B cell (primary cell): ENCODE results near the gene PRCC. TPM values are rescaled to one million over a fixed set of nuclear protein-coding genes. Genes with fewer than 3 reads are reported as not detected.

Experiments
- ATAC-seq: fragments of 200-7000 bp; cut with Tn5 transposase; one replicate; pipeline ENCODE4 v1.10.0; 2021; ENCODE audit warnings: low read depth, mild to moderate bottlenecking, moderate number of reproducible peaks, moderate library complexity
- CTCF ChIA-PET: fragments of 350-600 bp; sonication (Branson Sonifier 250); formaldehyde crosslinking; loops from one replicate; lab custom pipeline; 2021; ENCODE audit warnings: antibody characterized with exemption, inconsistent platforms; lab: Charles Lee
- POLR2A ChIA-PET: fragments of 350-600 bp; sonication (Branson Sonifier 250); formaldehyde crosslinking; loops from one replicate; lab custom pipeline; 2021; ENCODE audit warnings: antibody characterized with exemption; lab: Charles Lee
- DNase-seq: peaks from one replicate; pipeline ENCODE4 v3.0.0; 2013
- H2AFZ ChIP-seq: 2 replicates; pipeline ENCODE4 v1.6.1; 2012; ENCODE audit warnings: mild to moderate bottlenecking, low read depth, low read length; ENCODE audit not compliant: insufficient read depth, poor library complexity, severe bottlenecking
- H3K27ac ChIP-seq, 2 donors: 1 replicate in 1 of 2; 2 replicates in 1 of 2; pipeline ENCODE4 v1.5.1; 2012 to 2013; ENCODE audit warnings: low read length in 2 of 2, mild to moderate bottlenecking in 2 of 2, moderate library complexity in 1 of 2
- H3K27me3 ChIP-seq, 4 experiments: fragments of 200-600 bp in 1 of 4; sonication (generic) in 1 of 4; replicated peaks in 1 of 4; 1 replicate in 2 of 4; 2 replicates in 2 of 4; pipeline versions ENCODE4 v1.6.1 to v1.7.0; 2013 to 2016; ENCODE audit warnings: low read length in 3 of 4, mild to moderate bottlenecking in 2 of 4, mixed read lengths in 1 of 4, moderate library complexity in 1 of 4; ENCODE audit not compliant: insufficient read depth in 4 of 4, control insufficient read depth in 3 of 4; ENCODE audit errors: control extremely low read depth in 1 of 4
- H3K36me3 ChIP-seq, 2 experiments: replicated peaks in 1 of 2; 1 replicate in 1 of 2; 2 replicates in 1 of 2; pipeline versions ENCODE4 v1.6.1 to v1.7.1; 2013; ENCODE audit warnings: low read length in 1 of 2; ENCODE audit not compliant: insufficient read depth in 2 of 2, control insufficient read depth in 1 of 2; ENCODE audit errors: control extremely low read depth in 1 of 2, extremely low read depth in 1 of 2
- H3K4me1 ChIP-seq, 2 donors: fragments of 200-600 bp in 1 of 2; sonication (generic) in 1 of 2; 1 replicate in 1 of 2; 2 replicates in 1 of 2; pipeline versions ENCODE4 v1.5.1 to v1.6.1; 2013 to 2017; ENCODE audit warnings: low read length in 2 of 2; ENCODE audit not compliant: control insufficient read depth in 2 of 2, insufficient read depth in 2 of 2
- H3K4me2 ChIP-seq: replicated peaks from 2 replicates; pipeline ENCODE3; 2012; ENCODE audit warnings: mild to moderate bottlenecking, low read depth, low read length; ENCODE audit not compliant: poor library complexity, severe bottlenecking
- H3K4me3 ChIP-seq, 5 experiments: fragments of 200-600 bp in 1 of 5; sonication (generic) in 1 of 5; 1 replicate in 3 of 5; 2 replicates in 2 of 5; pipeline versions ENCODE4 v1.5.1 to v1.7.0; 2011 to 2016; ENCODE audit warnings: low read length in 4 of 5, mild to moderate bottlenecking in 4 of 5, low read depth in 2 of 5, control low read depth in 1 of 5, moderate library complexity in 1 of 5; ENCODE audit not compliant: insufficient read depth in 1 of 5; ENCODE audit errors: control extremely low read depth in 1 of 5, extremely low read depth in 1 of 5
- H3K79me2 ChIP-seq: fragments of 200-600 bp; sonication (generic); one replicate; pipeline ENCODE4 v1.6.0; 2016; ENCODE audit warnings: low read length; ENCODE audit not compliant: control insufficient read depth, insufficient read depth
- H3K9ac ChIP-seq: fragments of 200-600 bp; sonication (generic); 2 replicates; pipeline ENCODE4 v1.6.1; 2017; ENCODE audit warnings: mild to moderate bottlenecking, low read length, moderate library complexity
- H3K9me3 ChIP-seq, 3 donors: one replicate each; pipeline versions ENCODE4 v1.6.1 to v1.7.1; 2013; ENCODE audit warnings: low read length in 2 of 3; ENCODE audit not compliant: control insufficient read depth in 2 of 3, insufficient read depth in 1 of 3; ENCODE audit errors: control extremely low read depth in 1 of 3
- H4K20me1 ChIP-seq: 2 replicates; pipeline ENCODE4 v1.6.0; 2012; ENCODE audit warnings: mild to moderate bottlenecking, low read length; ENCODE audit not compliant: insufficient read depth, control insufficient read depth, poor library complexity, severe bottlenecking
- H3K27ac Mint-ChIP-seq: one replicate; pipeline ENCODE4 v1.8.0; 2021; ENCODE audit warnings: mixed read lengths
- H3K27me3 Mint-ChIP-seq: one replicate; pipeline ENCODE4 v1.8.0; 2021; ENCODE audit warnings: mixed read lengths
- H3K4me1 Mint-ChIP-seq: one replicate; pipeline ENCODE4 v1.8.0; 2021; ENCODE audit warnings: mixed read lengths
- H3K4me3 Mint-ChIP-seq: one replicate; pipeline ENCODE4 v1.8.0; 2021; ENCODE audit warnings: mixed read lengths
- H3K9me3 Mint-ChIP-seq: one replicate; pipeline ENCODE4 v1.8.0; 2022; ENCODE audit warnings: mixed read lengths; ENCODE audit not compliant: insufficient read depth
- CTCF ChIP-seq: fragments of 200-600 bp; IDR thresholded peaks from one replicate; pipeline ENCODE4 v1.8.0; 2022; ENCODE audit warnings: antibody characterized with exemption, mild to moderate bottlenecking
- EZH2 ChIP-seq: IDR thresholded peaks from 2 replicates; pipeline ENCODE4 v1.6.1; 2012; ENCODE audit warnings: borderline replicate concordance, low read depth, mild to moderate bottlenecking, moderate library complexity, low read length; ENCODE audit not compliant: insufficient read depth, poor library complexity, severe bottlenecking
- WGBS: methylation state at CpG from one replicate; pipeline ENCODE4 v1.1.5; 2013; ENCODE audit warnings: missing lambda C conversion rate; ENCODE audit not compliant: insufficient coverage; 5-methylcytosine and 5-hydroxymethylcytosine counted together
- intact Hi-C: fragments of 100-400 bp; cut with micrococcal nuclease; formaldehyde crosslinking; loops from one replicate; pipeline ENCODE4 v1.10.0; 2022
- polyA plus RNA-seq: library from polyadenylated mRNA; depleted of rRNA; stranded (reverse); fragments of >200 nt; gene quantifications from 2 replicates; pipeline ENCODE4 v1.2.3, GENCODE V29; 2012
- total RNA-seq, 2 donors: library from RNA; stranded (reverse); fragments of 120-200 nt in 1 of 2; gene quantifications; 1 replicate in 1 of 2; 2 replicates in 1 of 2; pipeline versions ENCODE4 v1.2.3 to v1.2.4, GENCODE V29; 2013 to 2022

PRCC gene
- total and polyA plus RNA-seq, 2 donors (not counting 1 experiment from before 2014, with no cell fraction given) = 55.7 to 83.4 TPM

GRCh38 chr1:156746728-156747631 lies 20.4 kb upstream of the PRCC start:
- peak overlapping the region in 4 of 5 experiments; percentile 34 to 55 (median 38) for H3K4me3 ChIP-seq
- peaks cover 0 to 24% of the 10 kb centered on the region in 2 experiments for H3K36me3 ChIP-seq
- no peaks in the 10 kb centered on the region for H3K27me3 ChIP-seq
- no peaks in the 10 kb centered on the region for H3K9me3 ChIP-seq
- H3K79me2 ChIP-seq = peaks cover 57% of the 10 kb centered on the region
- peak overlapping the region; percentile 43 for H2AFZ ChIP-seq
- TF ChIP-seq CTCF (no peak), EZH2 (no peak)
- peak overlapping the region; percentile 78 for H3K4me2 ChIP-seq
- H3K9ac ChIP-seq = peak overlapping the region; percentile 78
- Mint-ChIP-seq H3K4me3 (peak overlapping the region; percentile 93), H3K9me3 (no peaks in the 10 kb centered on the region), H3K4me1 (peaks cover 52% of the 10 kb centered on the region), H3K27me3 (no peaks in the 10 kb centered on the region), H3K27ac (peak overlapping the region; percentile 97)
- DNase-seq = peak; percentile 78
- peak; percentile 3 for ATAC-seq
- peak overlapping the region; percentile 80 to 88 for H3K27ac ChIP-seq
- WGBS = 13% methylated on average over 12 of the region's 29 CpGs
- intact Hi-C loops = loop anchor here (2.0 kb wide), 1 partner anchor 246 kb away; the partner anchor contains the start of gene MEF2D
- POLR2A ChIA-PET = interaction anchor here (1.9 kb wide), 1 partner anchor 20 kb away, joined by 9 read pairs; the partner anchor contains the start of gene PRCC
- CTCF ChIA-PET = interaction anchor here (0.6 to 0.7 kb wide), 2 partner anchors 142 to 143 kb away, joined by 3 read pairs; no protein-coding TSS in a partner anchor
- H4K20me1 ChIP-seq = peaks cover 16% of the 10 kb centered on the region
- peaks cover 42 to 49% of the 10 kb centered on the region in 2 donors for H3K4me1 ChIP-seq
